ENCODE data around the gene MRPL58.

- TF ChIP-seq POLR2A (IDR thresholded peaks at IDR 0.05; ENCODE audit: low read length), result no peak
- no peak for TF ChIP-seq GATA1 (IDR thresholded peaks at IDR 0.05; ENCODE audit: low read depth, low read length)
Measured at GRCh38 chr17:74970395-74970794, 42.1 kb upstream of the MRPL58 start.
